OCI-LY3 (cell line): Measurements from ENCODE around the gene SLC6A20.

Experiments
- EZH2phosphoT487 ChIP-seq: fragments of 200-600 bp; shearing (Covaris generic); IDR thresholded peaks from 2 replicates; pipeline ENCODE4 v1.6.1; 2018; ENCODE audit warnings: antibody characterized with exemption, mixed run types, low read depth
- TF ChIP-seq, protein P1 (sequence below): fragments of 200-600, 300-600 bp; sonication (generic); IDR thresholded peaks from 2 replicates; pipeline ENCODE4 v1.5.1; 2014; ENCODE audit warnings: antibody characterized with exemption, low read length, low read depth

DNA sequence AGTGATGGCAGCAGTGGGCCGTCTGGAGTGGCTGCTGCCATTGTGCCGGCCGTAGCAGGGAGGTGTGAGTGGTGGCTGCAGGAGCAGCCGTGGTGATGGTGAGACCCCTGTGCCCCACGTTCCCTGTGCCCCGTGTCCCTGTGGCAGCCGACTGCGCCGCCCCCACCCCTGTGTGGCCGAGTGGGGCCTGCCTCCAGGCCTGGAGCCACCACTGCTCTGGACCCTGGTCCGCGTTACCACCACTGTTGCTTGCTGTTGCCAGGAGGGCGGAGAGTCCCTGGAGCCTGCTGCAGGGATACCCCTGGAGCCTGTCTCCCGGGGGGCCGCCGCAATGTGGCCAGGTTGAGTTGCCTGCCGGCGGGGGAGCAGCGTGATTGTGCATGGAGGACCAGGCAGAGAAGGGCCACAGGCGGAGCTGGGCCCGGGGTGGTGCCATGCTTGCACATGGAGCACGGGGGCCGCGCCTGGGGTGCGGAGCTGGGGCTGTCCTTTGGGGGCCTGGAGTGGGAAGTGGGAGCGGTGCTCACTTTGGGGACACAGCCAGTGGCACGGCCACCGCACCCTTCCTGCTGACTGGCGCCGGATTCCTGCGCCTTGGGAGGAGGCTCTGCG, 50.1 kb downstream of the SLC6A20 start:
- TF ChIP-seq, protein P1, sequence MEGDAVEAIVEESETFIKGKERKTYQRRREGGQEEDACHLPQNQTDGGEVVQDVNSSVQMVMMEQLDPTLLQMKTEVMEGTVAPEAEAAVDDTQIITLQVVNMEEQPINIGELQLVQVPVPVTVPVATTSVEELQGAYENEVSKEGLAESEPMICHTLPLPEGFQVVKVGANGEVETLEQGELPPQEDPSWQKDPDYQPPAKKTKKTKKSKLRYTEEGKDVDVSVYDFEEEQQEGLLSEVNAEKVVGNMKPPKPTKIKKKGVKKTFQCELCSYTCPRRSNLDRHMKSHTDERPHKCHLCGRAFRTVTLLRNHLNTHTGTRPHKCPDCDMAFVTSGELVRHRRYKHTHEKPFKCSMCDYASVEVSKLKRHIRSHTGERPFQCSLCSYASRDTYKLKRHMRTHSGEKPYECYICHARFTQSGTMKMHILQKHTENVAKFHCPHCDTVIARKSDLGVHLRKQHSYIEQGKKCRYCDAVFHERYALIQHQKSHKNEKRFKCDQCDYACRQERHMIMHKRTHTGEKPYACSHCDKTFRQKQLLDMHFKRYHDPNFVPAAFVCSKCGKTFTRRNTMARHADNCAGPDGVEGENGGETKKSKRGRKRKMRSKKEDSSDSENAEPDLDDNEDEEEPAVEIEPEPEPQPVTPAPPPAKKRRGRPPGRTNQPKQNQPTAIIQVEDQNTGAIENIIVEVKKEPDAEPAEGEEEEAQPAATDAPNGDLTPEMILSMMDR: no peak
- no peak for TF ChIP-seq EZH2phosphoT487
